ENCODE results near the gene CPAMD8. TPM values are rescaled to one million over a fixed set of nuclear protein-coding genes. Genes with fewer than 3 reads are reported as not detected.
A peak's percentile ranks its signal among the peaks of the same experiment; 100 is the strongest.
"Not testable (repeated sequence)": the region's sequence is repeated elsewhere in the genome, so short reads cannot be mapped to it uniquely, and the experiment has no call there.

Gene CPAMD8
- total and polyA plus RNA-seq, 4 donors: 1.9 to 11.9 (median 4.0) TPM

- no peak overlapping the region for H3K27ac ChIP-seq (ENCODE audit: low read depth in 1 of 2, low read length in 2 of 2)
- no peak overlapping the region for H3K4me3 ChIP-seq (ENCODE audit: low read length in 2 of 2)
- no peaks in the 10 kb centered on the region for H3K27me3 ChIP-seq (ENCODE audit: control insufficient read depth in 1 of 2, insufficient read depth in 2 of 2, low read length in 1 of 2)
- no peaks in the 10 kb centered on the region for H3K4me1 ChIP-seq (ENCODE audit: control insufficient read depth in 1 of 2, insufficient read depth in 2 of 2, low read length in 2 of 2)
- H3K36me3 ChIP-seq (ENCODE audit: control insufficient read depth in 1 of 2, insufficient read depth in 2 of 2, low read length in 1 of 2): no peaks in the 10 kb centered on the region
- DNase-seq: no peak
- intact Hi-C loops (cut with DNase I): no loop called here
- WGBS, 2 donors: 63 to 74% methylated on average over 7 of the region's 7 CpGs
- no peaks in the 10 kb centered on the region for H3K9me3 ChIP-seq (ENCODE audit: control insufficient read depth, low read length)
- ATAC-seq (ENCODE audit: low FRiP score): no peak
Measured at GRCh38 chr19:17002455-17002854, 24.2 kb downstream of the CPAMD8 start.

GRCh38 chr19:17001603-17002183, 24.9 kb downstream of the CPAMD8 start:
- Histone ChIP-seq H3K36me3 (ENCODE audit: control insufficient read depth in 1 of 2, insufficient read depth in 2 of 2, low read length in 1 of 2) (no peaks in the 10 kb centered on the region), H3K4me3 (ENCODE audit: low read length in 2 of 2) (no peak overlapping the region), H3K9me3 (ENCODE audit: control insufficient read depth, low read length) (no peaks in the 10 kb centered on the region), H3K27ac (ENCODE audit: low read depth in 1 of 2, low read length in 2 of 2) (no peak overlapping the region), H3K4me1 (ENCODE audit: control insufficient read depth in 1 of 2, insufficient read depth in 2 of 2, low read length in 2 of 2) (no peaks in the 10 kb centered on the region), H3K27me3 (ENCODE audit: control insufficient read depth in 1 of 2, insufficient read depth in 2 of 2, low read length in 1 of 2) (no peaks in the 10 kb centered on the region)
- DNase-seq: peak in 1 of 2 donors; percentile 54
- WGBS, 2 donors: 63 to 64% methylated on average over 7 of the region's 7 CpGs
- peak; percentile 66 for ATAC-seq (ENCODE audit: low FRiP score)
- intact Hi-C loops (cut with DNase I): no loop called here

GRCh38 chr19:16998635-16999194, 27.9 kb downstream of the CPAMD8 start:
- WGBS, 2 donors: 96 to 100% methylated on average over 3 of the region's 3 CpGs
- H3K4me1 ChIP-seq (ENCODE audit: control insufficient read depth in 1 of 2, insufficient read depth in 2 of 2, low read length in 2 of 2): no peaks in the 10 kb centered on the region
- H3K36me3 ChIP-seq (ENCODE audit: control insufficient read depth in 1 of 2, insufficient read depth in 2 of 2, low read length in 1 of 2): no peaks in the 10 kb centered on the region
- no peaks in the 10 kb centered on the region for H3K9me3 ChIP-seq (ENCODE audit: control insufficient read depth, low read length)
- H3K27ac ChIP-seq (ENCODE audit: low read depth in 1 of 2, low read length in 2 of 2): no peak overlapping the region
- H3K27me3 ChIP-seq (ENCODE audit: control insufficient read depth in 1 of 2, insufficient read depth in 2 of 2, low read length in 1 of 2): no peaks in the 10 kb centered on the region
- H3K4me3 ChIP-seq (ENCODE audit: low read length in 2 of 2): no peak overlapping the region
- ATAC-seq (ENCODE audit: low FRiP score) (no peak), DNase-seq (no peak)
- intact Hi-C loops (cut with DNase I): no loop called here

- H3K36me3 ChIP-seq (ENCODE audit: control insufficient read depth in 1 of 2, insufficient read depth in 2 of 2, low read length in 1 of 2); H3K4me3 ChIP-seq (ENCODE audit: low read length in 2 of 2); H3K27me3 ChIP-seq (ENCODE audit: control insufficient read depth in 1 of 2, insufficient read depth in 2 of 2, low read length in 1 of 2); intact Hi-C loops (cut with DNase I); H3K4me1 ChIP-seq (ENCODE audit: control insufficient read depth in 1 of 2, insufficient read depth in 2 of 2, low read length in 2 of 2); ATAC-seq (ENCODE audit: low FRiP score); H3K9me3 ChIP-seq (ENCODE audit: control insufficient read depth, low read length); DNase-seq; H3K27ac ChIP-seq (ENCODE audit: low read depth in 1 of 2, low read length in 2 of 2): not testable (repeated sequence)
- WGBS, 2 donors: 83 to 92% methylated on average over 16 to 19 of the region's 23 CpGs
Measured at GRCh38 chr19:16996838-16997490, 29.6 kb downstream of the CPAMD8 start.

- no peak for ATAC-seq (ENCODE audit: low FRiP score)
- H3K4me3 ChIP-seq (ENCODE audit: low read length in 2 of 2): no peak overlapping the region
- intact Hi-C loops (cut with DNase I): no loop called here
- DNase-seq: no peak
- 73 to 83% methylated on average over 4 of the region's 4 CpGs for WGBS, 2 donors
- H3K36me3 ChIP-seq (ENCODE audit: control insufficient read depth in 1 of 2, insufficient read depth in 2 of 2, low read length in 1 of 2): no peaks in the 10 kb centered on the region
- H3K9me3 ChIP-seq (ENCODE audit: control insufficient read depth, low read length): peaks cover 4% of the 10 kb centered on the region
- no peaks in the 10 kb centered on the region for H3K4me1 ChIP-seq (ENCODE audit: control insufficient read depth in 1 of 2, insufficient read depth in 2 of 2, low read length in 2 of 2)
- H3K27ac ChIP-seq (ENCODE audit: low read depth in 1 of 2, low read length in 2 of 2): no peak overlapping the region
- no peaks in the 10 kb centered on the region for H3K27me3 ChIP-seq (ENCODE audit: control insufficient read depth in 1 of 2, insufficient read depth in 2 of 2, low read length in 1 of 2)
Measured at GRCh38 chr19:16988661-16989060, 37.9 kb downstream of the CPAMD8 start.

GRCh38 chr19:16985403-16985802, 41.2 kb downstream of the CPAMD8 start:
- Histone ChIP-seq H3K9me3 (ENCODE audit: control insufficient read depth, low read length) (peaks cover 4% of the 10 kb centered on the region), H3K36me3 (ENCODE audit: control insufficient read depth in 1 of 2, insufficient read depth in 2 of 2, low read length in 1 of 2) (no peaks in the 10 kb centered on the region), H3K4me1 (ENCODE audit: control insufficient read depth in 1 of 2, insufficient read depth in 2 of 2, low read length in 2 of 2) (no peaks in the 10 kb centered on the region), H3K27ac (ENCODE audit: low read depth in 1 of 2, low read length in 2 of 2) (no peak overlapping the region), H3K4me3 (ENCODE audit: low read length in 2 of 2) (no peak overlapping the region), H3K27me3 (ENCODE audit: control insufficient read depth in 1 of 2, insufficient read depth in 2 of 2, low read length in 1 of 2) (no peaks in the 10 kb centered on the region)
- intact Hi-C loops (cut with DNase I): no loop called here
- ATAC-seq (ENCODE audit: low FRiP score) (no peak), DNase-seq (no peak)
- whole genome bisulfite sequencing, 2 donors: 91 to 93% methylated on average over 2 of the region's 2 CpGs

GRCh38 chr19:16982586-16982985, 44.0 kb downstream of the CPAMD8 start:
- H3K9me3 ChIP-seq (ENCODE audit: control insufficient read depth, low read length); DNase-seq; H3K36me3 ChIP-seq (ENCODE audit: control insufficient read depth in 1 of 2, insufficient read depth in 2 of 2, low read length in 1 of 2); H3K4me3 ChIP-seq (ENCODE audit: low read length in 2 of 2); H3K27me3 ChIP-seq (ENCODE audit: control insufficient read depth in 1 of 2, insufficient read depth in 2 of 2, low read length in 1 of 2); intact Hi-C loops (cut with DNase I); H3K4me1 ChIP-seq (ENCODE audit: control insufficient read depth in 1 of 2, insufficient read depth in 2 of 2, low read length in 2 of 2); ATAC-seq (ENCODE audit: low FRiP score); H3K27ac ChIP-seq (ENCODE audit: low read depth in 1 of 2, low read length in 2 of 2): not testable (repeated sequence)
- 79 to 88% methylated on average over 2 of the region's 2 CpGs for WGBS, 2 donors

GRCh38 chr19:16978839-16979802, 47.5 kb downstream of the CPAMD8 start:
- no peaks in the 10 kb centered on the region for H3K4me1 ChIP-seq (ENCODE audit: control insufficient read depth in 1 of 2, insufficient read depth in 2 of 2, low read length in 2 of 2)
- ATAC-seq (ENCODE audit: low FRiP score): no peak
- WGBS, 2 donors: 89 to 98% methylated on average over 1 of the region's 1 CpG
- H3K27ac ChIP-seq (ENCODE audit: low read depth in 1 of 2, low read length in 2 of 2): no peak overlapping the region
- no peak overlapping the region for H3K4me3 ChIP-seq (ENCODE audit: low read length in 2 of 2)
- DNase-seq: no peak
- intact Hi-C loops (cut with DNase I): no loop called here
- no peaks in the 10 kb centered on the region for H3K36me3 ChIP-seq (ENCODE audit: control insufficient read depth in 1 of 2, insufficient read depth in 2 of 2, low read length in 1 of 2)
- H3K9me3 ChIP-seq (ENCODE audit: control insufficient read depth, low read length): peaks cover 2% of the 10 kb centered on the region
- H3K27me3 ChIP-seq (ENCODE audit: control insufficient read depth in 1 of 2, insufficient read depth in 2 of 2, low read length in 1 of 2): no peaks in the 10 kb centered on the region

All from aorta (tissue), 5 donors.